Panc1 (cell line): ENCODE data around the gene MAP2K5. TPM values are rescaled to one million over a fixed set of nuclear protein-coding genes. Genes with fewer than 3 reads are reported as not detected.

Experiments used
- ATAC-seq: fragments of 200-7000 bp; cut with Tn5 transposase; 2 replicates; pipeline ENCODE4 v1.9.1; 2020; ENCODE audit warnings: mild to moderate bottlenecking, moderate library complexity
- BruUV-seq: library from RNA; stranded (reverse); fragments of 400-500 nt; replicated peaks from 2 replicates; lab custom pipeline; 2021; lab: Mats Ljungman, UMichigan
- CTCF ChIA-PET: fragments of 300-600 bp; sonication (Branson Sonifier 250); formaldehyde crosslinking; loops from one replicate; lab custom pipeline; 2022; ENCODE audit warnings: antibody characterized with exemption; lab: Charles Lee
- POLR2A ChIA-PET: fragments of 300-600 bp; sonication (Branson Sonifier 250); formaldehyde crosslinking; loops from one replicate; lab custom pipeline; 2022; ENCODE audit warnings: antibody characterized with exemption; lab: Charles Lee
- DNase-seq: peaks from one replicate; pipeline ENCODE4 v3.0.0-alpha.2; 2010; ENCODE audit warnings: low read depth, low spot score
- H3K27ac ChIP-seq: 2 replicates; pipeline ENCODE4 v1.5.1; 2011; ENCODE audit warnings: mild to moderate bottlenecking, low read length, inconsistent platforms
- H3K27me3 ChIP-seq: fragments of 200-500 bp; sonication (Bioruptor generic); 2 replicates; pipeline ENCODE4 v1.6.0; 2014; ENCODE audit warnings: low read length, inconsistent platforms; ENCODE audit not compliant: control insufficient read depth, insufficient read depth
- H3K36me3 ChIP-seq: fragments of 200-500 bp; sonication (Bioruptor generic); 2 replicates; pipeline ENCODE4 v1.5.1; 2014; ENCODE audit warnings: inconsistent platforms, mild to moderate bottlenecking, low read length, moderate library complexity; ENCODE audit not compliant: control insufficient read depth, insufficient read depth
- H3K4me1 ChIP-seq: 2 replicates; pipeline ENCODE4 v1.5.1; 2011; ENCODE audit warnings: inconsistent platforms, mild to moderate bottlenecking, low read length, moderate library complexity; ENCODE audit not compliant: control insufficient read depth, insufficient read depth
- H3K4me3 ChIP-seq, 2 experiments: 2 replicates each; pipeline ENCODE4 v1.5.1; 2011 to 2012; ENCODE audit warnings: low read depth in 2 of 2, low read length in 2 of 2, mild to moderate bottlenecking in 2 of 2, inconsistent platforms in 1 of 2, moderate library complexity in 1 of 2
- H3K9me3 ChIP-seq: fragments of 200-500 bp; sonication (Bioruptor generic); 2 replicates; pipeline ENCODE4 v1.5.1; 2014; ENCODE audit warnings: low read depth, mild to moderate bottlenecking, inconsistent platforms, low read length, moderate library complexity; ENCODE audit not compliant: control insufficient read depth, insufficient read depth
- POLR2AphosphoS5 ChIP-seq: IDR thresholded peaks from 2 replicates; pipeline ENCODE4 v1.6.1; 2012; ENCODE audit warnings: mild to moderate bottlenecking, low read depth, low read length, moderate library complexity
- REST ChIP-seq, 2 experiments: IDR thresholded peaks; 2 replicates each; pipeline ENCODE4 v1.6.1; 2011 to 2012; ENCODE audit warnings: low read depth in 2 of 2, control low read depth in 1 of 2, low read length in 1 of 2, mild to moderate bottlenecking in 1 of 2, moderate library complexity in 1 of 2; ENCODE audit not compliant: insufficient read depth in 1 of 2
- SIN3A ChIP-seq: IDR thresholded peaks from 2 replicates; pipeline ENCODE4 v1.6.1; 2012; ENCODE audit warnings: low read depth, mild to moderate bottlenecking, low read length, moderate library complexity, borderline replicate concordance; ENCODE audit not compliant: insufficient read depth
- TCF7L2 ChIP-seq: IDR thresholded peaks from 2 replicates; pipeline ENCODE4 v1.6.1; 2011; ENCODE audit warnings: mild to moderate bottlenecking, low read depth, low read length, inconsistent platforms
- in situ Hi-C: cut with HindIII; loops from 2 replicates; pipeline ENCODE4 v1.10.0; 2016; ENCODE audit warnings: low sequenced_read_pairs, low pct_unique_long_range_greater_than_20kb
- intact Hi-C: fragments of 100-400 bp; cut with micrococcal nuclease; formaldehyde crosslinking; loops from one replicate; pipeline ENCODE4 v1.10.0; 2022; ENCODE audit not compliant: unreplicated experiment
- total RNA-seq: library from RNA; stranded (reverse); gene quantifications from one replicate; pipeline ENCODE4 v1.2.1, GENCODE V29; 2021; ENCODE audit not compliant: unreplicated experiment
- TF ChIP-seq, protein P1 (sequence below): fragments of 450-650 bp; IDR thresholded peaks from 2 replicates; pipeline ENCODE4 v1.5.1; 2017; ENCODE audit warnings: mild to moderate bottlenecking

The MAP2K5 gene
- total RNA-seq, 1 experiment from 2014 or later, result 18.3 TPM

- CTCF ChIA-PET, result no interaction called here
- H3K36me3 ChIP-seq, result no peaks in the 10 kb centered on the region
- no peak overlapping the region for H3K4me3 ChIP-seq
- BruUV-seq, result no TSS peak
- ATAC-seq (no peak), DNase-seq (no peak)
- in situ Hi-C loops, result no loop called here
- H3K27me3 ChIP-seq, result no peaks in the 10 kb centered on the region
- POLR2A ChIA-PET, result no interaction called here
- peaks cover 6% of the 10 kb centered on the region; the same call in 1 of the 2 replicates for H3K4me1 ChIP-seq
- TF ChIP-seq REST (IDR thresholded peaks at IDR 0.05; ENCODE audit: insufficient read depth in 1 of 2, low read depth in 2 of 2, low read length in 1 of 2), result no peak
- no peak for TF ChIP-seq SIN3A
- TF ChIP-seq, protein P1, sequence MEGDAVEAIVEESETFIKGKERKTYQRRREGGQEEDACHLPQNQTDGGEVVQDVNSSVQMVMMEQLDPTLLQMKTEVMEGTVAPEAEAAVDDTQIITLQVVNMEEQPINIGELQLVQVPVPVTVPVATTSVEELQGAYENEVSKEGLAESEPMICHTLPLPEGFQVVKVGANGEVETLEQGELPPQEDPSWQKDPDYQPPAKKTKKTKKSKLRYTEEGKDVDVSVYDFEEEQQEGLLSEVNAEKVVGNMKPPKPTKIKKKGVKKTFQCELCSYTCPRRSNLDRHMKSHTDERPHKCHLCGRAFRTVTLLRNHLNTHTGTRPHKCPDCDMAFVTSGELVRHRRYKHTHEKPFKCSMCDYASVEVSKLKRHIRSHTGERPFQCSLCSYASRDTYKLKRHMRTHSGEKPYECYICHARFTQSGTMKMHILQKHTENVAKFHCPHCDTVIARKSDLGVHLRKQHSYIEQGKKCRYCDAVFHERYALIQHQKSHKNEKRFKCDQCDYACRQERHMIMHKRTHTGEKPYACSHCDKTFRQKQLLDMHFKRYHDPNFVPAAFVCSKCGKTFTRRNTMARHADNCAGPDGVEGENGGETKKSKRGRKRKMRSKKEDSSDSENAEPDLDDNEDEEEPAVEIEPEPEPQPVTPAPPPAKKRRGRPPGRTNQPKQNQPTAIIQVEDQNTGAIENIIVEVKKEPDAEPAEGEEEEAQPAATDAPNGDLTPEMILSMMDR, result no peak
- TF ChIP-seq POLR2AphosphoS5, result no peak
- no peak for TF ChIP-seq TCF7L2
- no peaks in the 10 kb centered on the region for H3K9me3 ChIP-seq
- H3K27ac ChIP-seq, result no peak overlapping the region
- intact Hi-C loops, result no loop called here
These were observed 64.2 kb downstream of the MAP2K5 start for GRCh38 chr15:67606742-67607141.

DNA sequence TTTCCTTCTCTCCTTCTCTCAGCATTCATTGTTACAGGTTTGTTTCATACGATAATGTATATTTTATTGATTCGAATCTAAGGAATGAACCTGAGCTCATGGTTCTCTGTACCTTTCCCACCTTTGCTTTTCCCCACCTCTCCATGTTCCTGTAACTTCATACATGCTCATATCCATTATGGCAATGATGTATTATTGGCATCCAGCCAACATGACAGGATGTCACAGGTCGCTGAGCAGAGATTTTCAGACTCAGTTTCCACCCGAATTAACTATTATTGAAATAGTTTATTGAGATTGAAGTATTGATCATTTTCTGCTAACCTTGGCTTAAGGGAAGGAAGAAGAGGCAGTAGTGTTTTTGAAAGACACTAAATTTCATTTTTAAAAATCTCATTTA lies 64.8 kb downstream of the MAP2K5 start:
- Histone ChIP-seq H3K4me3 (no peak overlapping the region), H3K27me3 (no peaks in the 10 kb centered on the region), H3K36me3 (no peaks in the 10 kb centered on the region), H3K9me3 (no peaks in the 10 kb centered on the region), H3K4me1 (peaks cover under 1% of the 10 kb centered on the region; the same call in 1 of the 2 replicates), H3K27ac (no peak overlapping the region)
- no peak for DNase-seq
- CTCF ChIA-PET, result no interaction called here
- no TSS peak for BruUV-seq
- POLR2A ChIA-PET, result no interaction called here
- TF ChIP-seq, protein P1, result no peak
- no peak for TF ChIP-seq REST (IDR thresholded peaks at IDR 0.05; ENCODE audit: insufficient read depth in 1 of 2, low read depth in 2 of 2, low read length in 1 of 2)
- no peak for TF ChIP-seq POLR2AphosphoS5
- TF ChIP-seq TCF7L2, result no peak
- no peak for TF ChIP-seq SIN3A
- intact Hi-C loops (no loop called here), in situ Hi-C loops (no loop called here)
- ATAC-seq, result no peak
